ENCODE measurements around the gene SNAI3.

Gene SNAI3

GRCh38 chr16:88721236-88721635 lies 34.9 kb upstream of the SNAI3 start:
- no peak for DNase-seq

DNA sequence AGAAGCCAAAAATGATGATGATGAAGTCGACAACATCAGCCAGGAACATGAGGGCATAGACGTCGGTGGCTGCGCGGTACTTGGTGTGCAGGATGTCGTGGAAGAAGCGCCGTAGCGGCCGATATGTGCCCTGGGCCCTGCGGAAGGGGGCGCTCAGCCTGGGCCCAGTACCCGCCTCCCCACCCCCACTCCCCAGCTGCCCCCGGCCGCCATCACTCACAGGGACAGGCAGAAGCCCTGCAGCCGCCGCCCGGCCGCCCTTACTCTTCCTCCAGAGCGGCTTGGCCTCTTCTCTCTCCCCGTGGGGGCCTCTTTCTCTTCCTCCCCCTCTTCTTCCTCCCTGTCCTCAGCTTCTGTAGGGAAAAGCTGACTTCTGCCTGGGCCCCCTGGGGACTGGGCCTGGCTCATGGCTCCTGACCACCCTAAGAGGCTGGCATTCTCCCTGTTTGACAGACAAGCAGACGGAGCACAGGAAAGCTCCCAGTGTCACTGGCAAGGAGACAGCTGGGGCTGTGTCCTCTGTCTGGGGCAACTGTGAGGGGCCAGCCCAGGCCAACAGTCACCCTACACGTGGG lies 34.2 kb upstream of the SNAI3 start:
- no peak for DNase-seq

DNA sequence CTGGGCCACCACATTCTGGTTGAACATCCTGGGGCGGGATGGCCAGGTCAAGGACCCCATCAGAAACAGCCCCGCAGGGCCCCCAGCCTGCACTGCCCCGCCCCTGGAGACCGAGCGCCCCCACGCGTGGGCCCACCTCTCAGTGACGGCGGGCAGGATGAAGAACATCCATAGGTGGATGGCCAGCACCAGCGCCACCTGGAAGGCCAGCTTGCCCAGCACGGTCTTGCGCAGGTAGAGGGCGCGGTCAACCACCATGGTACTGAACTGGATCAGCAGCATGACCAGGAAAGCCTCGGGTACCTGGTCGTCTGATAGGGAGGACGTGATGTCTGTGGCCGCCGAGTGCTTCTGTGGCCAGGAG lies 33.6 kb upstream of the SNAI3 start:
- DNase-seq: no peak

DNA sequence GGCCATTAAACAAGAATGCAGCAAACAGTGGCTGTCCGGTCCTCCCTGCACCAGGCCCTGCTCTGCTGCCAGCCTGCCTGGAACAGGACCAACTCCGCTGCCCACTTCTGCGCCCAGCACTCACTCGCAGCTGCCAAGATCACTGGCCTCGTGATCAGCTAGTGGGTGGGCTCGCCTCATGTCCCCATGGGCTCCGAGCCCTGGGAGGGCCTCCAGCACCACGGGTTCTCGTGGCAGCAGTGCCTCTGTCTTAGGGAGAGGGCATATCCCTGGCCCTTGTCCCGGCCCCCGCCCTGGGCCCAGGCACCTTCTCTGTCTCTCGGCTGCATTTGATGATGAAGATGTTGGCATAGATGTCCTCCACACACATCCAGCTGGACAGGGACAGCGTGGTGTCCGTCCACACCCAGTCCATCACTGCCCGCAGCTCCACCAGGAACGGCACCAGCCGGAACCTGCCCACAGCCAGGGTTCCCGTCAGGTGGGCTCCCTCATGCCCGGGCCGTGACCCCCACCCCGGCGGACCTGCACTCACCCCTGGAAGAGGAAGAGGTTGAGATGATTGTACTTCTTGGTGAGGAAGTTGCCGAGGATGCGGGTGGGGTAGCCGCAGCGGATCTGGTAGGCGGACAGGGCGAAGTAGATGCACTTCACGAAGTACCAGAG lies 33.1 kb upstream of the SNAI3 start:
- DNase-seq: no peak

DNA sequence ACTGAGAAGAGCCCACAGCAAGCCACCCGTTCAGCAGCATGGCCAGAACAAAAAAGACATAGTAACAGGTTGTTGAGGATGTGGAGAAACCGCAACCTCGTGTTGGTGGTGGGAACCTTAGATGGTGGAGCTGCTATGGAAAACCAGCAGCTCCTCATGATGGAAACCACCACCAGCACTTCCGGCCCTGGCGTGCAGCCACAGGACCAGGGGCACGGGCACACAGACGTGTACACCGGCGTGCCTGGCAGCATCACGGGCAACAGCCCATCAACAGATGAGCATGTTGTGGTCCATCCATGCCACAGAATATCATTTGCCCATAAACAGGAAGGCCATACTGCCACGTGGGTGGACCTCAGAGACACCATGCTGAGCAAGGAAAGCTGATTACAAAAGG lies 31.9 kb upstream of the SNAI3 start:
- DNase-seq: no peak

DNA sequence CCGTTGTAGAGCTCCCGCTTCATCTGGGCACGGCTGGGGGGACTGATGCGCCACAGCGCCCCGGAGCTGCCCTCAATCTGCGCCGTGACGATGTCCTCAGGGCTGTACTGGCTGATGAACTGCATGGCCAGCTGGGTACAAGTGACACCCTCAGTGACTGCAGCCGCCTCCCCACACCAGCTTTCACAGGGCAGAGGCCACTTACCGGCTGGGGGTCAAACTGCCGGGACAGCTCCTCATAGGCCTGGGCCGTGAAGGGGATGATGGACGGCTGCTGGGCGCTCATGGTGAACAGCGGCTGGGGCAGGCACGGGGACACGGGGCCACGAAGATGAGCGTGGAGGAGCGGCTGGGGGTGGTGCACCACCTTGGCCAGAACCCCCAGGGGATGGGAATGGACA lies 30.3 kb upstream of the SNAI3 start:
- no peak for DNase-seq

GRCh38 chr16:88716201-88716600 lies 29.9 kb upstream of the SNAI3 start:
- no peak for DNase-seq

GRCh38 chr16:88715312-88716190 lies 29.2 kb upstream of the SNAI3 start:
- no peak for DNase-seq

DNA sequence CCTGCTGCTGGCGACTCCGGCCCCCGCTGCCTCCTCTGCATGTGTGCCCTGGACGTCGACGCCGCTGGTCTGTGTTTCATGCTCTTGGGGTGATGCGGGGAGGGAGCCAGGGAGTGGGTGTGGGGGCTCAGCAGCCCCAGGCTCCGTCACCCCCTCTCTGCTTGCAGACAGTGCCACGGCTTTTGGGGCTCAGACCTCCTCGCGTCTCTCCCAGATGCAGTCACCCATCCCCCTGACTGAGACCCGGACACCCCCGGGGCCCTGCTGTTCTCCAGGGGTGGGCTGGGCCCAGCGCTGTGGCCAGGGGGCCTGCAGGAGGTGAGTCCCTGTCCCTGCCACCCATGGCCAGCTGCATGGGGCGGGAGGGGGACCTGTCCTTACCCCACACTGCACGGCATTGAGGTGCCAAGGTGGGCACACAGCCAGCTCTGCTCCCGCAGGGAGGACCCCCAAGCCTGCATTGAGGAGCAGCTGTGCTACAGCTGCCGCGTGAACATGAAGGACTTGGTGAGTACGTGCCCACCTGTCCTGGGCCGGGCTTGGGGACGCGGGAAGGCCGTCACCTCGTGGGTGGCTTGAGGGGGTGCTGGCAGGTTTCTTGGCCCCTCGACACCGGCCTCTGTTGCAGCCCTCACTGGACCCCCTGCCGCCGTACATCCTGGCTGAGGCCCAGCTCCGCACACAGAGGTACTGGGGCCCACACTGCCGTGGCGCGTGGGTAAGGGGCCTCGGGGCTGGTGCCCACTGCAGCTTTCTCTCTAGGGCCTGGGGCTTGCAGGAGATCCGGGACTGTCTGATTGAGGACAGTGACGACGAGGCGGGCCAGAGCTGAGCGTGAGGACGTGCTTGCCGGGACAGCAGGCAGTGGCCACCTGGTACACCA lies 28.4 kb upstream of the SNAI3 start:
- no peak for DNase-seq

DNA sequence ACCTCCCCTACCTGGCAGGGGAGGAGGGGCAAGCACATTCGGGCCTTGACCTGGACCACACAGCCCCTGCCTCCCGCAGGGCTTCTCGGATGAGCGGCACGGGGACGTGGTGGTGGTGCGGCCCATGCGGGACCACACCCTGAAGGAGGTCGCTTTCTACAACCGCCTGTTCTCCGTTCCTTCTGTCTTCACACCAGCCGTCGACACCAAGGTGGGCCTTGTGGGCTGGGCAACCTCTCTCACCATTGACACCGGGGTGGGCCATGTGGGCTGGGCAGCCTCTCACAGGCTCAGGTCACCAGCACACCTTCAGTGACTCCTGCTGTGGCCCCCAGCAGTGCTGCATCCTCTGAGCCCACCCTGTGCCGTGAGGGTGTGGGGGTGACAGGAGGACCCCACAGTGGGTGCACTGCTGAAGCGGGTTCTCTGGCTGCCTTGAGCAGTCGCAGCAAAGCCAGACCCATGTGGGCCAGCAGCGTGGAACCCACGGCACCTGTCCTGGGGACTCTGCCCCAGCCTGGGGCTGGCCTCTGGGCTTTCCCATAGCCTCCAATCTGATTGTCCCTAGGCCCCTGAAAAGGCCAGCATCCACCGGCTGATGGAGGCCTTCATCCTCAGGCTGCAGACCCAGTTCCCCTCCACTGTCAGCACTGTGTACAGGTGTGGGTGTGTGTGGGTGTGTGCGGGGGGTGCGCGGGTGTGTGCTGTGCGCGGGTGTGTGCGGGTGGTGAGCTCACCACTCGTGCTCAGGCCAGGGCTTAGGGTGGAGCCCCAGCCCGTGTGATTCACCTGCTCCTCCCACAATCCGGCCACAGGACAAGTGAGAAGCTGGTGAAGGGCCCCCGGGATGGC lies 27.5 kb upstream of the SNAI3 start:
- DNase-seq: no peak

DNA sequence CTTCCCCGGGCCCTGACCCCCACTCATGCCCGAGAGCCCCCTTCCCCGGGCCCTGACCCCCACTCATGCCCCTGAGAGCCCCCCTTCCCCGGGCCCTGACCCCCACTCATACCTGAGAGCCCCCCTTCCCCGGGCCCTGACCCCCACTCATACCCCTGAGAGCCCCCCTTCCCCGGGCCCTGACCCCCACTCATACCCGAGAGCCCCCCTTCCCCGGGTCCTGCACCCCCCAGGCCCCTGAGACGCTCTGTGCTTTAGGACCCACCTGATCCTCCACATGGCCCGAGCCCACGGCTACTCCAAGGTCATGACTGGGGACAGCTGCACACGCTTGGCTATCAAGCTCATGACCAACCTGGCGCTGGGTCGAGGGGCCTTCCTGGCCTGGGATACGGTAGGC lies 26.7 kb upstream of the SNAI3 start:
- no peak for DNase-seq

- DNase-seq: no peak
These were observed 26.2 kb upstream of the SNAI3 start for GRCh38 chr16:88712362-88712979.

- DNase-seq: no peak
These were observed 25.5 kb upstream of the SNAI3 start for GRCh38 chr16:88711750-88712340.

DNA sequence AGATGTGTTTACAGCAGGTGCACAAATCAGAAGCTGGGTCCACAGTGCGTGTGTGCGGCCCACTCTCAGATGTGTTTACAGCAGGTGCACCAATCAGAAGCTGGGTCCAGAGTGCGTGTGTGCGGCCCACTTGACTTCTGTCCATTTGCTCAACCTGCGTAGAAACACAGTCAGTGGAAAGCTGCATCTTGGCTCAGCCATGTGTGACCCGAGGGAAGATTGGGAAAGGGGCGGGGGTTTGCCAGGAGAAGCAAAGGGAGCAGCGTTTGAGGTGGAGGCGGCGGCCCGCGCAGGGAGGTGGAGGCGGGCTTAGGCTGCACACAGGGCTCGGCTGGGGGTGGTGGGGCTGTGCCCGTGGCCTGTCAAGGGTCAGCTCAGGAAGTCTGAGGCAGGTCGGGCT lies 24.2 kb upstream of the SNAI3 start:
- DNase-seq: no peak

DNA sequence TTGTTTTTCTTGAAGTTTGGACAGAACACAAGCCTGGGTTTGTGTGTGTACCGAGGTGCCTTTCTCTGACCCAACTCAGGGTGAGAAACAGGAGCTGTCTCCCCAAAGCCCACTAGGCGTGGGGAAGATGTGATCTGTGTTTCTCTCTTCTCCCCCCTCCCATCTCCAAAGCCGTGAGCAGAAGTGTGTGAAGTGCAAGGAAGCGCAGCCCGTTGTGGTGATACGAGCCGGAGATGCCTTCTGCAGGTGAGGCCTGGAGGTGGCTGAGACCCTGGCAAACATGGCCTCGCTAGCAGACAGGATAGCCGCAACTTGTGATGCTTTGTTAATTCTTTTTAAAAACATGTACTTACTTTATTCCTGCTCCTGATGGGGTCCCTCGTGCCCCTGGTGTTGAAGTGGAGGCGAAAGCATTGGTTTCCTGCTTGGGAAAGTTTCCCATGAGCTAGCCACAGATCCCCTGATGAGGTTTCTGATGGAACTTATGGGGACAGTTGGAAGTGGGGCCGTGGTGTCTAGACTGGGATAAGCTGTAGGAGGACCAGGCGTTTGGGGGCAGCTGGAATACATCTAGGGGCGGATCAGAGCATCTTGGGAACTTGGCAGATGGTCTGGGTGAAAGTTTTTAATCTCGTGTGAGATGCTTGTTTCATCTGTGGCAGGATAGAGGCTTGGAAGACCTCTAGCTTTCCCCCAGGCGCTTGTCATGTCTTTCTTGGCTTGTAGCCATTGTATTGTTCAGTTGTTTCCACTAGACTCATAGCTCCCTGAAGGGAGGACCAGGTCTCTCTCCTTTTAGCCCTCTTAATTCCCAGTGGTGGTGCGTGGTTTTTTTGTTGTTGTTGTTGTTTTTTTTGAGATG lies 20.9 kb upstream of the SNAI3 start:
- no peak for DNase-seq

GRCh38 chr16:88706229-88706964 lies 20.1 kb upstream of the SNAI3 start, which contains the start of the genes CTU2 and RNF166:
Gene CTU2 (plus strand): TSS chr16:88706503. CDS start chr16:88706531, 28 bp downstream.
Gene RNF166 (minus strand): TSS chr16:88706408. CDS start chr16:88706325, 83 bp downstream.
- DNase-seq: peak; percentile 51

GRCh38 chr16:88705801-88706228 lies 19.5 kb upstream of the SNAI3 start:
- DNase-seq: no peak

GRCh38 chr16:88705076-88705684 lies 18.9 kb upstream of the SNAI3 start:
- no peak for DNase-seq

Measured in NCI-H774 (cell line).